ENCODE data around the gene AGFG1.

DNA sequence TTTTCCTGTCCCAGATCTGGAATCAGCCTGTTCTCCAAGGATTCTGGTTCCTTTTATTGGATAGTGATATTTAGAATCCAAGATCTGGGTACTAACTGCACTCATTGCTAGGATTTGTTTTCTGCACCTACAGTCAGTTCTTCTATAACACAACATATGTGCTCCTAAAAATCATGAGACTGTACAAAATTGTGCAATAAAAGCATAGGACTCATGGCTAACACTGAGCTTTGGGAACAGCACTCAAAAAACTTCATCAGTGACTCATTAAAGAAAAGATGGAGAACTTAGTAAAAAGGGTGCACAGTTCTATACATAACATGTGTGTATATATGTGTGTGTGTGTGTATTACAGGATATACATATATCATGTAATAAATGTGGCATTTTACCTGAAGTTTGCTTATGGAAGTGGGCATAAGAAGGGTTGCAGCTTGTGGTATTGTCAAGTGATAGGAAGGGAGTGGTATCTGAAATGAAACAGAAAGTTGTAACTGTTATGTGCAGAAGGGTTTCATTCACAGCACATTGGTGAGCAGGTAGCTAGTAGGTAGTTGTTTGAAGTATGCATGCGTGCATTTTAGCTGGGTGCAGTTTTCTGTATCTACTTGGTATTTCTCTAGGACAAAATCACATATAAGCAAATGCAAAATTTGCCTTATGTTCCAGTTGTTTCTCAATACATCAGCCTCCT lies 120.9 kb downstream of the AGFG1 start:
- TF ChIP-seq, protein P1, sequence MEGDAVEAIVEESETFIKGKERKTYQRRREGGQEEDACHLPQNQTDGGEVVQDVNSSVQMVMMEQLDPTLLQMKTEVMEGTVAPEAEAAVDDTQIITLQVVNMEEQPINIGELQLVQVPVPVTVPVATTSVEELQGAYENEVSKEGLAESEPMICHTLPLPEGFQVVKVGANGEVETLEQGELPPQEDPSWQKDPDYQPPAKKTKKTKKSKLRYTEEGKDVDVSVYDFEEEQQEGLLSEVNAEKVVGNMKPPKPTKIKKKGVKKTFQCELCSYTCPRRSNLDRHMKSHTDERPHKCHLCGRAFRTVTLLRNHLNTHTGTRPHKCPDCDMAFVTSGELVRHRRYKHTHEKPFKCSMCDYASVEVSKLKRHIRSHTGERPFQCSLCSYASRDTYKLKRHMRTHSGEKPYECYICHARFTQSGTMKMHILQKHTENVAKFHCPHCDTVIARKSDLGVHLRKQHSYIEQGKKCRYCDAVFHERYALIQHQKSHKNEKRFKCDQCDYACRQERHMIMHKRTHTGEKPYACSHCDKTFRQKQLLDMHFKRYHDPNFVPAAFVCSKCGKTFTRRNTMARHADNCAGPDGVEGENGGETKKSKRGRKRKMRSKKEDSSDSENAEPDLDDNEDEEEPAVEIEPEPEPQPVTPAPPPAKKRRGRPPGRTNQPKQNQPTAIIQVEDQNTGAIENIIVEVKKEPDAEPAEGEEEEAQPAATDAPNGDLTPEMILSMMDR (IDR thresholded peaks at IDR 0.05), result no peak
- no peak for TF ChIP-seq EZH2 (IDR thresholded peaks at IDR 0.05; ENCODE audit: borderline replicate concordance, insufficient read depth, low read depth, low read length, poor library complexity, severe bottlenecking)

Measured in B cell (primary cell).